Esophagus muscularis mucosa (tissue), 3 donors: ENCODE data around the gene RNF141.

ENCODE experiments used
- POLR2AphosphoS5 ChIP-seq, 2 donors: sonication (generic); formaldehyde crosslinking; IDR thresholded peaks; one replicate each; pipeline ENCODE4 v1.6.1; 2017; ENCODE audit warnings: antibody characterized with exemption in 2 of 2
- TF ChIP-seq, protein P1 (sequence below), 3 experiments: fragments of 200-600 bp in 2 of 3; fragments of 450-650 bp in 1 of 3; sonication (generic) in 2 of 3; IDR thresholded peaks; one replicate each; pipeline ENCODE4 v1.5.1; 2017 to 2019; ENCODE audit warnings: antibody characterized with exemption in 3 of 3, mild to moderate bottlenecking in 2 of 3, moderate library complexity in 1 of 3

DNA sequence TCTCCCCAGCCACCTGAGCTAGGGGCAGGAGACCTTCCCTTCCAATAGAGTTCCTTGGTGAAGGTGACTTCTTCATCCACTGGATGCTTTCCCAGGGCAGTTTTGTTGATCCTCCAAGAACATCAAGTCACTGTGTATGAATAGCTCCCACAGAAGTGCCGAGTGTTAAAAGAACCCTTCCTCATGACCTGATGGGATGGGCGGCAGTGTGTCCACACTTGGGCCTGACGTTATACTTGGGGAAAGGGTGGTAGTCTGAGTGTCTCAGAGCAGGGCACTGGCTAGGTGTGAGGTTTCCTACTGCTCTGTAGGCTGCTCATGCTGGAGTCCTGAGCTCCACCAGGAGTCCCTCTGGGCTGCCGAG is 35.0 kb upstream of the RNF141 start:
- TF ChIP-seq, protein P1, sequence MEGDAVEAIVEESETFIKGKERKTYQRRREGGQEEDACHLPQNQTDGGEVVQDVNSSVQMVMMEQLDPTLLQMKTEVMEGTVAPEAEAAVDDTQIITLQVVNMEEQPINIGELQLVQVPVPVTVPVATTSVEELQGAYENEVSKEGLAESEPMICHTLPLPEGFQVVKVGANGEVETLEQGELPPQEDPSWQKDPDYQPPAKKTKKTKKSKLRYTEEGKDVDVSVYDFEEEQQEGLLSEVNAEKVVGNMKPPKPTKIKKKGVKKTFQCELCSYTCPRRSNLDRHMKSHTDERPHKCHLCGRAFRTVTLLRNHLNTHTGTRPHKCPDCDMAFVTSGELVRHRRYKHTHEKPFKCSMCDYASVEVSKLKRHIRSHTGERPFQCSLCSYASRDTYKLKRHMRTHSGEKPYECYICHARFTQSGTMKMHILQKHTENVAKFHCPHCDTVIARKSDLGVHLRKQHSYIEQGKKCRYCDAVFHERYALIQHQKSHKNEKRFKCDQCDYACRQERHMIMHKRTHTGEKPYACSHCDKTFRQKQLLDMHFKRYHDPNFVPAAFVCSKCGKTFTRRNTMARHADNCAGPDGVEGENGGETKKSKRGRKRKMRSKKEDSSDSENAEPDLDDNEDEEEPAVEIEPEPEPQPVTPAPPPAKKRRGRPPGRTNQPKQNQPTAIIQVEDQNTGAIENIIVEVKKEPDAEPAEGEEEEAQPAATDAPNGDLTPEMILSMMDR (IDR thresholded peaks at IDR 0.05), result no peak
- no peak for TF ChIP-seq POLR2AphosphoS5 (IDR thresholded peaks at IDR 0.05)
